Measurements from ENCODE around the gene ENTHD1.

GRCh38 chr22:39744353-39744752 lies 149.2 kb downstream of the ENTHD1 start:
- TF ChIP-seq POLR2A (IDR thresholded peaks at IDR 0.05; ENCODE audit: low read depth, low read length) (no peak), CHD1 (IDR thresholded peaks at IDR 0.05; ENCODE audit: low read depth, low read length) (no peak), RAD21 (IDR thresholded peaks at IDR 0.05; ENCODE audit: low read length) (no peak), SMC3 (IDR thresholded peaks at IDR 0.05; ENCODE audit: low read depth, low read length) (no peak)
- TF ChIP-seq, protein P1, sequence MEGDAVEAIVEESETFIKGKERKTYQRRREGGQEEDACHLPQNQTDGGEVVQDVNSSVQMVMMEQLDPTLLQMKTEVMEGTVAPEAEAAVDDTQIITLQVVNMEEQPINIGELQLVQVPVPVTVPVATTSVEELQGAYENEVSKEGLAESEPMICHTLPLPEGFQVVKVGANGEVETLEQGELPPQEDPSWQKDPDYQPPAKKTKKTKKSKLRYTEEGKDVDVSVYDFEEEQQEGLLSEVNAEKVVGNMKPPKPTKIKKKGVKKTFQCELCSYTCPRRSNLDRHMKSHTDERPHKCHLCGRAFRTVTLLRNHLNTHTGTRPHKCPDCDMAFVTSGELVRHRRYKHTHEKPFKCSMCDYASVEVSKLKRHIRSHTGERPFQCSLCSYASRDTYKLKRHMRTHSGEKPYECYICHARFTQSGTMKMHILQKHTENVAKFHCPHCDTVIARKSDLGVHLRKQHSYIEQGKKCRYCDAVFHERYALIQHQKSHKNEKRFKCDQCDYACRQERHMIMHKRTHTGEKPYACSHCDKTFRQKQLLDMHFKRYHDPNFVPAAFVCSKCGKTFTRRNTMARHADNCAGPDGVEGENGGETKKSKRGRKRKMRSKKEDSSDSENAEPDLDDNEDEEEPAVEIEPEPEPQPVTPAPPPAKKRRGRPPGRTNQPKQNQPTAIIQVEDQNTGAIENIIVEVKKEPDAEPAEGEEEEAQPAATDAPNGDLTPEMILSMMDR (conservative IDR thresholded peaks at IDR 0.05; ENCODE audit: low read depth, low read length) = no peak
